B cell (primary cell): Measurements from ENCODE around the gene BEAN1. TPM values are rescaled to one million over a fixed set of nuclear protein-coding genes. Genes with fewer than 3 reads are reported as not detected.

Experiments used
- ATAC-seq: fragments of 200-7000 bp; cut with Tn5 transposase; one replicate; pipeline ENCODE4 v1.10.0; 2021; ENCODE audit warnings: low read depth, mild to moderate bottlenecking, moderate number of reproducible peaks, moderate library complexity
- CTCF ChIA-PET: fragments of 350-600 bp; sonication (Branson Sonifier 250); formaldehyde crosslinking; loops from one replicate; lab custom pipeline; 2021; ENCODE audit warnings: antibody characterized with exemption, inconsistent platforms; lab: Charles Lee
- POLR2A ChIA-PET: fragments of 350-600 bp; sonication (Branson Sonifier 250); formaldehyde crosslinking; loops from one replicate; lab custom pipeline; 2021; ENCODE audit warnings: antibody characterized with exemption; lab: Charles Lee
- DNase-seq: peaks from one replicate; pipeline ENCODE4 v3.0.0; 2013
- H2AFZ ChIP-seq: 2 replicates; pipeline ENCODE4 v1.6.1; 2012; ENCODE audit warnings: mild to moderate bottlenecking, low read depth, low read length; ENCODE audit not compliant: insufficient read depth, poor library complexity, severe bottlenecking
- H3K27ac ChIP-seq, 2 donors: 1 replicate in 1 of 2; 2 replicates in 1 of 2; pipeline ENCODE4 v1.5.1; 2012 to 2013; ENCODE audit warnings: low read length in 2 of 2, mild to moderate bottlenecking in 2 of 2, moderate library complexity in 1 of 2
- H3K27me3 ChIP-seq, 4 experiments: fragments of 200-600 bp in 1 of 4; sonication (generic) in 1 of 4; replicated peaks in 1 of 4; 1 replicate in 2 of 4; 2 replicates in 2 of 4; pipeline versions ENCODE4 v1.6.1 to v1.7.0; 2013 to 2016; ENCODE audit warnings: low read length in 3 of 4, mild to moderate bottlenecking in 2 of 4, mixed read lengths in 1 of 4, moderate library complexity in 1 of 4; ENCODE audit not compliant: insufficient read depth in 4 of 4, control insufficient read depth in 3 of 4; ENCODE audit errors: control extremely low read depth in 1 of 4
- H3K36me3 ChIP-seq, 2 experiments: replicated peaks in 1 of 2; 1 replicate in 1 of 2; 2 replicates in 1 of 2; pipeline versions ENCODE4 v1.6.1 to v1.7.1; 2013; ENCODE audit warnings: low read length in 1 of 2; ENCODE audit not compliant: insufficient read depth in 2 of 2, control insufficient read depth in 1 of 2; ENCODE audit errors: control extremely low read depth in 1 of 2, extremely low read depth in 1 of 2
- H3K4me1 ChIP-seq, 2 donors: fragments of 200-600 bp in 1 of 2; sonication (generic) in 1 of 2; 1 replicate in 1 of 2; 2 replicates in 1 of 2; pipeline versions ENCODE4 v1.5.1 to v1.6.1; 2013 to 2017; ENCODE audit warnings: low read length in 2 of 2; ENCODE audit not compliant: control insufficient read depth in 2 of 2, insufficient read depth in 2 of 2
- H3K4me2 ChIP-seq: replicated peaks from 2 replicates; pipeline ENCODE3; 2012; ENCODE audit warnings: mild to moderate bottlenecking, low read depth, low read length; ENCODE audit not compliant: poor library complexity, severe bottlenecking
- H3K4me3 ChIP-seq, 5 experiments: fragments of 200-600 bp in 1 of 5; sonication (generic) in 1 of 5; 1 replicate in 3 of 5; 2 replicates in 2 of 5; pipeline versions ENCODE4 v1.5.1 to v1.7.0; 2011 to 2016; ENCODE audit warnings: low read length in 4 of 5, mild to moderate bottlenecking in 4 of 5, low read depth in 2 of 5, control low read depth in 1 of 5, moderate library complexity in 1 of 5; ENCODE audit not compliant: insufficient read depth in 1 of 5; ENCODE audit errors: control extremely low read depth in 1 of 5, extremely low read depth in 1 of 5
- H3K79me2 ChIP-seq: fragments of 200-600 bp; sonication (generic); one replicate; pipeline ENCODE4 v1.6.0; 2016; ENCODE audit warnings: low read length; ENCODE audit not compliant: control insufficient read depth, insufficient read depth
- H3K9ac ChIP-seq: fragments of 200-600 bp; sonication (generic); 2 replicates; pipeline ENCODE4 v1.6.1; 2017; ENCODE audit warnings: mild to moderate bottlenecking, low read length, moderate library complexity
- H3K9me3 ChIP-seq, 3 donors: one replicate each; pipeline versions ENCODE4 v1.6.1 to v1.7.1; 2013; ENCODE audit warnings: low read length in 2 of 3; ENCODE audit not compliant: control insufficient read depth in 2 of 3, insufficient read depth in 1 of 3; ENCODE audit errors: control extremely low read depth in 1 of 3
- H4K20me1 ChIP-seq: 2 replicates; pipeline ENCODE4 v1.6.0; 2012; ENCODE audit warnings: mild to moderate bottlenecking, low read length; ENCODE audit not compliant: insufficient read depth, control insufficient read depth, poor library complexity, severe bottlenecking
- H3K27ac Mint-ChIP-seq: one replicate; pipeline ENCODE4 v1.8.0; 2021; ENCODE audit warnings: mixed read lengths
- H3K27me3 Mint-ChIP-seq: one replicate; pipeline ENCODE4 v1.8.0; 2021; ENCODE audit warnings: mixed read lengths
- H3K4me1 Mint-ChIP-seq: one replicate; pipeline ENCODE4 v1.8.0; 2021; ENCODE audit warnings: mixed read lengths
- H3K4me3 Mint-ChIP-seq: one replicate; pipeline ENCODE4 v1.8.0; 2021; ENCODE audit warnings: mixed read lengths
- H3K9me3 Mint-ChIP-seq: one replicate; pipeline ENCODE4 v1.8.0; 2022; ENCODE audit warnings: mixed read lengths; ENCODE audit not compliant: insufficient read depth
- CTCF ChIP-seq: fragments of 200-600 bp; IDR thresholded peaks from one replicate; pipeline ENCODE4 v1.8.0; 2022; ENCODE audit warnings: antibody characterized with exemption, mild to moderate bottlenecking
- EZH2 ChIP-seq: IDR thresholded peaks from 2 replicates; pipeline ENCODE4 v1.6.1; 2012; ENCODE audit warnings: borderline replicate concordance, low read depth, mild to moderate bottlenecking, moderate library complexity, low read length; ENCODE audit not compliant: insufficient read depth, poor library complexity, severe bottlenecking
- WGBS: methylation state at CpG from one replicate; pipeline ENCODE4 v1.1.5; 2013; ENCODE audit warnings: missing lambda C conversion rate; ENCODE audit not compliant: insufficient coverage; 5-methylcytosine and 5-hydroxymethylcytosine counted together
- intact Hi-C: fragments of 100-400 bp; cut with micrococcal nuclease; formaldehyde crosslinking; loops from one replicate; pipeline ENCODE4 v1.10.0; 2022
- polyA plus RNA-seq: library from polyadenylated mRNA; depleted of rRNA; stranded (reverse); fragments of >200 nt; gene quantifications from 2 replicates; pipeline ENCODE4 v1.2.3, GENCODE V29; 2012
- total RNA-seq, 2 donors: library from RNA; stranded (reverse); fragments of 120-200 nt in 1 of 2; gene quantifications; 1 replicate in 1 of 2; 2 replicates in 1 of 2; pipeline versions ENCODE4 v1.2.3 to v1.2.4, GENCODE V29; 2013 to 2022

The BEAN1 gene
- total and polyA plus RNA-seq, 2 donors (not counting 1 experiment from before 2014, with no cell fraction given) = not detected

- DNase-seq (no peak), ATAC-seq (no peak)
- Histone ChIP-seq H3K4me2 (no peak overlapping the region), H3K4me1 (no peaks in the 10 kb centered on the region), H3K4me3 (no peak overlapping the region), H3K36me3 (no peaks in the 10 kb centered on the region), H3K27ac (no peak overlapping the region), H2AFZ (no peak overlapping the region), H3K9ac (no peak overlapping the region), H3K79me2 (no peaks in the 10 kb centered on the region), H3K27me3 (peaks cover 0 to 23% (median 9%) of the 10 kb centered on the region in 4 experiments), H3K9me3 (no peaks in the 10 kb centered on the region), H4K20me1 (no peaks in the 10 kb centered on the region)
- WGBS = 83% methylated on average over 9 of the region's 9 CpGs
- H3K27me3 Mint-ChIP-seq = peaks cover 38% of the 10 kb centered on the region
- ChIA-PET POLR2A (no interaction called here), CTCF (interaction anchor here (1.1 kb wide), 1 partner anchor 396 kb away, joined by 3 read pairs; the partner anchor contains the start of gene NAE1)
- no peak overlapping the region for H3K27ac Mint-ChIP-seq
- no peak overlapping the region for H3K4me3 Mint-ChIP-seq
- H3K4me1 Mint-ChIP-seq = no peaks in the 10 kb centered on the region
- intact Hi-C loops = no loop called here
- no peaks in the 10 kb centered on the region for H3K9me3 Mint-ChIP-seq
- TF ChIP-seq CTCF (no peak), EZH2 (no peak)
These were observed 7.7 kb downstream of the BEAN1 start for GRCh38 chr16:66434619-66435430.

GRCh38 chr16:66435896-66436295, 8.8 kb downstream of the BEAN1 start:
- TF ChIP-seq EZH2 (no peak), CTCF (no peak)
- POLR2A ChIA-PET = no interaction called here

More at GRCh38 chr16:66435896-66436295, 8.8 kb downstream of the BEAN1 start:
- Mint-ChIP-seq H3K4me3 (no peak overlapping the region), H3K27me3 (peaks cover 36% of the 10 kb centered on the region), H3K9me3 (no peaks in the 10 kb centered on the region), H3K4me1 (no peaks in the 10 kb centered on the region), H3K27ac (no peak overlapping the region)
- H3K79me2 ChIP-seq = no peaks in the 10 kb centered on the region
- intact Hi-C loops = no loop called here
- no CpG with 5 or more reads among the region's 1 CpG for WGBS
- H4K20me1 ChIP-seq = no peaks in the 10 kb centered on the region
- no peaks in the 10 kb centered on the region for H3K9me3 ChIP-seq
- H3K4me2 ChIP-seq = no peak overlapping the region
- H3K4me1 ChIP-seq = no peaks in the 10 kb centered on the region
- DNase-seq (no peak), ATAC-seq (no peak)
- H3K27ac ChIP-seq = no peak overlapping the region
- H3K9ac ChIP-seq = no peak overlapping the region
- H3K27me3 ChIP-seq = peaks cover 0 to 19% (median 9%) of the 10 kb centered on the region in 4 experiments
- no peak overlapping the region for H2AFZ ChIP-seq
- CTCF ChIA-PET = interaction anchor here (1.1 kb wide), 1 partner anchor 395 kb away, joined by 3 read pairs; the partner anchor contains the start of gene NAE1
- H3K36me3 ChIP-seq = no peaks in the 10 kb centered on the region
- no peak overlapping the region for H3K4me3 ChIP-seq
